B cell (primary cell): ENCODE data around the gene DUSP5. TPM values are rescaled to one million over a fixed set of nuclear protein-coding genes. Genes with fewer than 3 reads are reported as not detected.

ENCODE experiments used
- ATAC-seq: fragments of 200-7000 bp; cut with Tn5 transposase; one replicate; pipeline ENCODE4 v1.10.0; 2021; ENCODE audit warnings: low read depth, mild to moderate bottlenecking, moderate number of reproducible peaks, moderate library complexity
- CTCF ChIA-PET: fragments of 350-600 bp; sonication (Branson Sonifier 250); formaldehyde crosslinking; loops from one replicate; lab custom pipeline; 2021; ENCODE audit warnings: antibody characterized with exemption, inconsistent platforms; lab: Charles Lee
- POLR2A ChIA-PET: fragments of 350-600 bp; sonication (Branson Sonifier 250); formaldehyde crosslinking; loops from one replicate; lab custom pipeline; 2021; ENCODE audit warnings: antibody characterized with exemption; lab: Charles Lee
- DNase-seq: peaks from one replicate; pipeline ENCODE4 v3.0.0; 2013
- H2AFZ ChIP-seq: 2 replicates; pipeline ENCODE4 v1.6.1; 2012; ENCODE audit warnings: mild to moderate bottlenecking, low read depth, low read length; ENCODE audit not compliant: insufficient read depth, poor library complexity, severe bottlenecking
- H3K27ac ChIP-seq, 2 donors: 1 replicate in 1 of 2; 2 replicates in 1 of 2; pipeline ENCODE4 v1.5.1; 2012 to 2013; ENCODE audit warnings: low read length in 2 of 2, mild to moderate bottlenecking in 2 of 2, moderate library complexity in 1 of 2
- H3K27me3 ChIP-seq, 4 experiments: fragments of 200-600 bp in 1 of 4; sonication (generic) in 1 of 4; replicated peaks in 1 of 4; 1 replicate in 2 of 4; 2 replicates in 2 of 4; pipeline versions ENCODE4 v1.6.1 to v1.7.0; 2013 to 2016; ENCODE audit warnings: low read length in 3 of 4, mild to moderate bottlenecking in 2 of 4, mixed read lengths in 1 of 4, moderate library complexity in 1 of 4; ENCODE audit not compliant: insufficient read depth in 4 of 4, control insufficient read depth in 3 of 4; ENCODE audit errors: control extremely low read depth in 1 of 4
- H3K36me3 ChIP-seq, 2 experiments: replicated peaks in 1 of 2; 1 replicate in 1 of 2; 2 replicates in 1 of 2; pipeline versions ENCODE4 v1.6.1 to v1.7.1; 2013; ENCODE audit warnings: low read length in 1 of 2; ENCODE audit not compliant: insufficient read depth in 2 of 2, control insufficient read depth in 1 of 2; ENCODE audit errors: control extremely low read depth in 1 of 2, extremely low read depth in 1 of 2
- H3K4me1 ChIP-seq, 2 donors: fragments of 200-600 bp in 1 of 2; sonication (generic) in 1 of 2; 1 replicate in 1 of 2; 2 replicates in 1 of 2; pipeline versions ENCODE4 v1.5.1 to v1.6.1; 2013 to 2017; ENCODE audit warnings: low read length in 2 of 2; ENCODE audit not compliant: control insufficient read depth in 2 of 2, insufficient read depth in 2 of 2
- H3K4me2 ChIP-seq: replicated peaks from 2 replicates; pipeline ENCODE3; 2012; ENCODE audit warnings: mild to moderate bottlenecking, low read depth, low read length; ENCODE audit not compliant: poor library complexity, severe bottlenecking
- H3K4me3 ChIP-seq, 5 experiments: fragments of 200-600 bp in 1 of 5; sonication (generic) in 1 of 5; 1 replicate in 3 of 5; 2 replicates in 2 of 5; pipeline versions ENCODE4 v1.5.1 to v1.7.0; 2011 to 2016; ENCODE audit warnings: low read length in 4 of 5, mild to moderate bottlenecking in 4 of 5, low read depth in 2 of 5, control low read depth in 1 of 5, moderate library complexity in 1 of 5; ENCODE audit not compliant: insufficient read depth in 1 of 5; ENCODE audit errors: control extremely low read depth in 1 of 5, extremely low read depth in 1 of 5
- H3K79me2 ChIP-seq: fragments of 200-600 bp; sonication (generic); one replicate; pipeline ENCODE4 v1.6.0; 2016; ENCODE audit warnings: low read length; ENCODE audit not compliant: control insufficient read depth, insufficient read depth
- H3K9ac ChIP-seq: fragments of 200-600 bp; sonication (generic); 2 replicates; pipeline ENCODE4 v1.6.1; 2017; ENCODE audit warnings: mild to moderate bottlenecking, low read length, moderate library complexity
- H3K9me3 ChIP-seq, 3 donors: one replicate each; pipeline versions ENCODE4 v1.6.1 to v1.7.1; 2013; ENCODE audit warnings: low read length in 2 of 3; ENCODE audit not compliant: control insufficient read depth in 2 of 3, insufficient read depth in 1 of 3; ENCODE audit errors: control extremely low read depth in 1 of 3
- H4K20me1 ChIP-seq: 2 replicates; pipeline ENCODE4 v1.6.0; 2012; ENCODE audit warnings: mild to moderate bottlenecking, low read length; ENCODE audit not compliant: insufficient read depth, control insufficient read depth, poor library complexity, severe bottlenecking
- H3K27ac Mint-ChIP-seq: one replicate; pipeline ENCODE4 v1.8.0; 2021; ENCODE audit warnings: mixed read lengths
- H3K27me3 Mint-ChIP-seq: one replicate; pipeline ENCODE4 v1.8.0; 2021; ENCODE audit warnings: mixed read lengths
- H3K4me1 Mint-ChIP-seq: one replicate; pipeline ENCODE4 v1.8.0; 2021; ENCODE audit warnings: mixed read lengths
- H3K4me3 Mint-ChIP-seq: one replicate; pipeline ENCODE4 v1.8.0; 2021; ENCODE audit warnings: mixed read lengths
- H3K9me3 Mint-ChIP-seq: one replicate; pipeline ENCODE4 v1.8.0; 2022; ENCODE audit warnings: mixed read lengths; ENCODE audit not compliant: insufficient read depth
- EZH2 ChIP-seq: IDR thresholded peaks from 2 replicates; pipeline ENCODE4 v1.6.1; 2012; ENCODE audit warnings: borderline replicate concordance, low read depth, mild to moderate bottlenecking, moderate library complexity, low read length; ENCODE audit not compliant: insufficient read depth, poor library complexity, severe bottlenecking
- WGBS: methylation state at CpG from one replicate; pipeline ENCODE4 v1.1.5; 2013; ENCODE audit warnings: missing lambda C conversion rate; ENCODE audit not compliant: insufficient coverage; 5-methylcytosine and 5-hydroxymethylcytosine counted together
- intact Hi-C: fragments of 100-400 bp; cut with micrococcal nuclease; formaldehyde crosslinking; loops from one replicate; pipeline ENCODE4 v1.10.0; 2022
- polyA plus RNA-seq: library from polyadenylated mRNA; depleted of rRNA; stranded (reverse); fragments of >200 nt; gene quantifications from 2 replicates; pipeline ENCODE4 v1.2.3, GENCODE V29; 2012
- total RNA-seq, 2 donors: library from RNA; stranded (reverse); fragments of 120-200 nt in 1 of 2; gene quantifications; 1 replicate in 1 of 2; 2 replicates in 1 of 2; pipeline versions ENCODE4 v1.2.3 to v1.2.4, GENCODE V29; 2013 to 2022
- TF ChIP-seq, protein P1 (sequence below): fragments of 200-600 bp; IDR thresholded peaks from one replicate; pipeline ENCODE4 v1.8.0; 2022; ENCODE audit warnings: antibody characterized with exemption, mild to moderate bottlenecking

DUSP5 gene
- total and polyA plus RNA-seq, 2 donors (not counting 1 experiment from before 2014, with no cell fraction given) = 10.0 to 71.0 TPM

DNA sequence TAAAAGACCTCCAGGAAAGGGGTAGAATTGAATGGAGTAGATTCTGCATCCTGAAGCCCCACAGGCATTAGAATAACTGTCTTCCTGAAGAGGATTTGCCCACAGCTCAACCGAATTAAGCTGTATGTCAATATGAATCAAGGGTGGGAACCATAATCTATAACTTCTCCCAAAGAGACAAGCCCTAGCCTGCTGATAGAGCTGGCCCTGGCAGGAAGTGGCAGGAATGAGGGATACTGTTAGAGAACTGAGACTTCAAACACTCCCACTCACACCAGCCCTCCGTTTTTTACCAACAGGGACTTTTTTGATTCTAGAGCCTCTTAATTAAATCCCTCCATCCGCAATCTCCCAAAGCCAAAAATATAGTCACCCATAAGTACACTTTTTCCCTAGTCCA lies 12.2 kb upstream of the DUSP5 start:
- CTCF ChIA-PET = interaction anchor here (0.6 to 1.3 kb wide), 2 partner anchors 131 to 166 kb away, joined by 4 read pairs; no protein-coding TSS in a partner anchor
- intact Hi-C loops = no loop called here
- Histone ChIP-seq H3K4me2 (no peak overlapping the region), H3K4me3 (no peak overlapping the region), H3K27ac (no peak overlapping the region), H4K20me1 (no peaks in the 10 kb centered on the region), H3K36me3 (no peaks in the 10 kb centered on the region), H3K27me3 (peaks cover 0 to 17% (median 4%) of the 10 kb centered on the region in 4 experiments), H3K79me2 (no peaks in the 10 kb centered on the region), H2AFZ (no peak overlapping the region), H3K4me1 (peaks cover 7% of the 10 kb centered on the region in 2 donors), H3K9me3 (no peaks in the 10 kb centered on the region), H3K9ac (no peak overlapping the region)
- ATAC-seq (no peak), DNase-seq (no peak)
- POLR2A ChIA-PET = no interaction called here
- H3K9me3 Mint-ChIP-seq = no peaks in the 10 kb centered on the region
- 100% methylated on average over 1 of the region's 3 CpGs for WGBS
- TF ChIP-seq, protein P1, sequence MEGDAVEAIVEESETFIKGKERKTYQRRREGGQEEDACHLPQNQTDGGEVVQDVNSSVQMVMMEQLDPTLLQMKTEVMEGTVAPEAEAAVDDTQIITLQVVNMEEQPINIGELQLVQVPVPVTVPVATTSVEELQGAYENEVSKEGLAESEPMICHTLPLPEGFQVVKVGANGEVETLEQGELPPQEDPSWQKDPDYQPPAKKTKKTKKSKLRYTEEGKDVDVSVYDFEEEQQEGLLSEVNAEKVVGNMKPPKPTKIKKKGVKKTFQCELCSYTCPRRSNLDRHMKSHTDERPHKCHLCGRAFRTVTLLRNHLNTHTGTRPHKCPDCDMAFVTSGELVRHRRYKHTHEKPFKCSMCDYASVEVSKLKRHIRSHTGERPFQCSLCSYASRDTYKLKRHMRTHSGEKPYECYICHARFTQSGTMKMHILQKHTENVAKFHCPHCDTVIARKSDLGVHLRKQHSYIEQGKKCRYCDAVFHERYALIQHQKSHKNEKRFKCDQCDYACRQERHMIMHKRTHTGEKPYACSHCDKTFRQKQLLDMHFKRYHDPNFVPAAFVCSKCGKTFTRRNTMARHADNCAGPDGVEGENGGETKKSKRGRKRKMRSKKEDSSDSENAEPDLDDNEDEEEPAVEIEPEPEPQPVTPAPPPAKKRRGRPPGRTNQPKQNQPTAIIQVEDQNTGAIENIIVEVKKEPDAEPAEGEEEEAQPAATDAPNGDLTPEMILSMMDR = no peak
- H3K27ac Mint-ChIP-seq = no peak overlapping the region
- peaks cover 6% of the 10 kb centered on the region for H3K4me1 Mint-ChIP-seq
- H3K27me3 Mint-ChIP-seq = peaks cover 29% of the 10 kb centered on the region
- H3K4me3 Mint-ChIP-seq = no peak overlapping the region

DNA sequence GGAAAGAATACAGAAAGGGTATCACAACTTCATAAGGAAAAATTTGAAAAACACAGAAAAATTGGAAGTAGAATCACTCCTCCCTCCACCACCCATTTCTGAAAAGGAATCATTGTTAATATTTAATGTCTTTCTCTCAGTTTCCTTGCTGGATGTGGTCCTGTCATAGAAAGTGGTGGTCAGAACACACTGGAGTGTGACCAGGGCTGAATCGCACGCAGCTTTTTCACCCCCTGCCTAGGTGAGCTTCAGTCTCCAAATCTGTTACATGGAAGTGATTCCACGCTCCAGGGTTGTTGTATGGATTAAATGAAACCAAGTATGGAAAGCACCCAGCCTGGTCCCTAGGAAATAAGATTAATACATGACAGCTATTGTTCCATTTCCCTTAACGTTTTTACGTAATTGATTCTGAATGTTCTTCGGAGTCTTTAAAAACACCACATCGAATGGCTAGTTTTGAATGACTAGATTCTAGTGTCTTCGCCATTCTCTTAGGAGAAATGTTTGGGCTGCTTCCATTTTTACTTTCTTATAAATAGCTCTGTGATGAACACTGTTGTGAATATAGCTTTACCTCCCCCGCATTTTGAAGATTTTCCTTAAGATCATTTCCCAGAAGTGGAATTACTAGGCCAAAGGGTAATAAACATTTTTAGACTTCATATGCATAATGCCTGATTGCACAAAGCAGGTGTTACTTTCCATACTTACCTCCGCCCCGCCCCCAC lies 10.9 kb upstream of the DUSP5 start:
- ChIA-PET CTCF (interaction anchor here (0.7 kb wide), 1 partner anchor 170 kb away, joined by 3 read pairs; no protein-coding TSS in a partner anchor), POLR2A (no interaction called here)
- H3K27ac ChIP-seq = no peak overlapping the region
- Mint-ChIP-seq H3K9me3 (no peaks in the 10 kb centered on the region), H3K27ac (no peak overlapping the region), H3K4me1 (peaks cover 6% of the 10 kb centered on the region), H3K27me3 (peaks cover 35% of the 10 kb centered on the region), H3K4me3 (no peak overlapping the region)
- TF ChIP-seq, protein P1 = no peak
- TF ChIP-seq EZH2 = no peak
- no peak overlapping the region for H3K4me2 ChIP-seq
- H3K4me3 ChIP-seq = no peak overlapping the region
- H4K20me1 ChIP-seq = no peaks in the 10 kb centered on the region
- no peak for DNase-seq
- ATAC-seq = no peak
- H3K36me3 ChIP-seq = no peaks in the 10 kb centered on the region
- peaks cover 0 to 18% (median 6%) of the 10 kb centered on the region in 4 experiments for H3K27me3 ChIP-seq
- H3K9me3 ChIP-seq = no peaks in the 10 kb centered on the region
- no peaks in the 10 kb centered on the region for H3K79me2 ChIP-seq
- intact Hi-C loops = no loop called here
- 95% methylated on average over 5 of the region's 11 CpGs for WGBS
- peaks cover 8% of the 10 kb centered on the region in 2 donors for H3K4me1 ChIP-seq
- H3K9ac ChIP-seq = no peak overlapping the region
- H2AFZ ChIP-seq = no peak overlapping the region
